NCI-H774 (cell line): ENCODE results near the gene SCYL1.

ENCODE experiments used
- DNase-seq: peaks from one replicate; lab custom pipeline; 2025; lab: John Stamatoyannopoulos, UW

Gene SCYL1

GRCh38 chr11:65537296-65537597 lies 12.4 kb downstream of the SCYL1 start:
- no peak for DNase-seq

- DNase-seq, result no peak
These were observed 12.8 kb downstream of the SCYL1 start for GRCh38 chr11:65537620-65538231.

- DNase-seq, result no peak
These were observed 13.5 kb downstream of the SCYL1 start for GRCh38 chr11:65538232-65538914.

GRCh38 chr11:65538915-65539743 lies 14.2 kb downstream of the SCYL1 start:
- no peak for DNase-seq

- DNase-seq, result no peak
These were observed 14.9 kb downstream of the SCYL1 start for GRCh38 chr11:65539744-65540289.

- peak; percentile 55 for DNase-seq
These were observed 15.6 kb downstream of the SCYL1 start for GRCh38 chr11:65540290-65541092.

GRCh38 chr11:65541093-65541982 lies 16.5 kb downstream of the SCYL1 start:
- DNase-seq, result no peak

GRCh38 chr11:65542738-65543390 lies 18.0 kb downstream of the SCYL1 start:
- no peak for DNase-seq

- no peak for DNase-seq
These were observed 21.0 kb downstream of the SCYL1 start for GRCh38 chr11:65545853-65546216.

GRCh38 chr11:65546217-65546958 lies 21.5 kb downstream of the SCYL1 start:
- peak; percentile 88 for DNase-seq

GRCh38 chr11:65547446-65548125 lies 22.7 kb downstream of the SCYL1 start:
- DNase-seq, result no peak

- no peak for DNase-seq
These were observed 23.5 kb downstream of the SCYL1 start for GRCh38 chr11:65548395-65548794.

GRCh38 chr11:65549096-65549495 lies 24.2 kb downstream of the SCYL1 start:
- no peak for DNase-seq

GRCh38 chr11:65551572-65552387 lies 26.9 kb downstream of the SCYL1 start:
- peak; percentile 87 for DNase-seq

GRCh38 chr11:65552388-65552951 lies 27.6 kb downstream of the SCYL1 start:
- no peak for DNase-seq

GRCh38 chr11:65553301-65554001 lies 28.6 kb downstream of the SCYL1 start:
- DNase-seq, result peak; percentile 43

GRCh38 chr11:65554057-65554818 lies 29.4 kb downstream of the SCYL1 start:
- no peak for DNase-seq
